Breast epithelium (tissue), 4 donors: ENCODE data around the gene PLSCR1. TPM values are rescaled to one million over a fixed set of nuclear protein-coding genes. Genes with fewer than 3 reads are reported as not detected.
A peak's percentile ranks its signal among the peaks of the same experiment; 100 is the strongest.

Source experiments
- DNase-seq, 2 donors: peaks; one replicate each; pipeline ENCODE4 v3.0.0-alpha.2; 2019; ENCODE audit warnings: low spot score in 2 of 2
- H3K27ac ChIP-seq, 2 donors: fragments of 200-600 bp; sonication (generic) in 1 of 2; one replicate each; pipeline ENCODE4 v1.5.1; 2016 to 2019; ENCODE audit warnings: mild to moderate bottlenecking in 1 of 2
- H3K27me3 ChIP-seq, 2 donors: fragments of 200-600 bp; sonication (generic) in 1 of 2; one replicate each; pipeline versions ENCODE4 v1.5.1 to v1.6.0; 2017 to 2019; ENCODE audit warnings: control low read depth in 1 of 2, mild to moderate bottlenecking in 1 of 2
- H3K36me3 ChIP-seq: fragments of 200-600 bp; one replicate; pipeline ENCODE4 v1.5.1; 2019
- H3K4me1 ChIP-seq, 2 donors: fragments of 200-600 bp; sonication (generic); one replicate each; pipeline ENCODE4 v1.5.1; 2016 to 2019; ENCODE audit warnings: control low read depth in 1 of 2
- H3K4me3 ChIP-seq, 3 donors: fragments of 200-600 bp; sonication (generic); 1 replicate in 2 of 3; 2 replicates in 1 of 3; pipeline ENCODE4 v1.5.1; 2016 to 2019; ENCODE audit warnings: mild to moderate bottlenecking in 3 of 3, moderate library complexity in 2 of 3
- H3K9me3 ChIP-seq, 2 donors: fragments of 200-600 bp; sonication (generic) in 1 of 2; one replicate each; pipeline ENCODE4 v1.5.1; 2016 to 2019; ENCODE audit warnings: control low read depth in 1 of 2
- CTCF ChIP-seq, 3 donors: fragments of 450-650 bp; IDR thresholded peaks; one replicate each; pipeline ENCODE4 v1.5.1; 2016 to 2017; ENCODE audit warnings: antibody characterized with exemption in 3 of 3, mild to moderate bottlenecking in 3 of 3, moderate library complexity in 3 of 3
- POLR2A ChIP-seq: fragments of 450-650 bp; IDR thresholded peaks from one replicate; pipeline ENCODE4 v1.6.1; 2016; ENCODE audit warnings: antibody characterized with exemption, mild to moderate bottlenecking, moderate library complexity
- POLR2AphosphoS5 ChIP-seq, 3 donors: sonication (generic); formaldehyde crosslinking; IDR thresholded peaks; one replicate each; pipeline ENCODE4 v1.6.1; 2017; ENCODE audit warnings: antibody characterized with exemption in 3 of 3
- intact Hi-C: fragments of 100-400 bp; cut with DNase I; formaldehyde crosslinking; loops from one replicate; pipeline ENCODE4 v1.15.1; 2023; ENCODE audit warnings: low total_unique reads
- total RNA-seq, 3 donors: library from RNA; depleted of rRNA; stranded (reverse); fragments of >200 nt; gene quantifications; one replicate each; pipeline ENCODE4 v1.1.0, GENCODE V29; 2016

PLSCR1 gene
- total RNA-seq, 3 donors from 2014 or later = 81.8 to 149 (median 148) TPM

DNA sequence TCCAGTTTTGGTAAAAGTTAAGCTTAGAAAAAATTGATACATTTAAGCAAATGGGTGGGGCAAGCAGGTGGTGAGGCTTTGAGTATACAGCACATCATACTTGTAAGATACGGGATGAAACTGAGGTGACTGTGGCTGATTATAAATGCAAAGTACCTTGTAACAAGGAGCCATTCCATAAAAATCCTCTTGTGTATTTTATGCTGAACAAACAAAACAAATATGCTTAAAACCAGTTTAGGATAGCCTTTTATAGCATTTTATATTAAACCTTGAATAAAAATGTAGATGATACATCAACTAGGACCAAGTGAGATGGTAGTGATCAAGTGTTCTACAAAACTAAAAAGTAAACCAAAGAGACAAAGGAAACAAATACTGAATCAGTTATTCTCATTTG, 3.4 kb downstream of the PLSCR1 start:
- peaks cover 0 to 7% of the 10 kb centered on the region in 2 donors for H3K4me1 ChIP-seq
- intact Hi-C loops = no loop called here
- no peak for TF ChIP-seq CTCF (IDR thresholded peaks at IDR 0.05)
- TF ChIP-seq POLR2AphosphoS5 (IDR thresholded peaks at IDR 0.05) = no peak
- TF ChIP-seq POLR2A = no peak

DNA sequence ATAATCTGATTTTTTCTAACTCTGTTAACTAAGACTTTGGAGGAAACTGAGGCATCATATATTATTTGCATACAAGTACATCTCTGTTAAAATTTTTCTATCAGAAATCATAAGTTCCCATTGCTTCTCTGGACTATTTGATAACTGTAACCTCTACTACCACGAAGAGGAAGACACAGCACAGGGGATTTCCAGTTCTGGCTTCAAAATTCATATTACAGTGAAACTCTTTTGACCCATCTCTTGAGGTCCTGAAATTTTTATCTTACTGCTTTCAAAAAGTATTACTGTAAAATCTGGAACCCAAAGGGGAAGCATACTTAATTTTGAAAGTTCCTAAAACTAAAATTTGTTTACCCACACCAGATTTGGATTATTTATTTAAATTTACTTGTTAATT, 4.2 kb downstream of the PLSCR1 start:
- Histone ChIP-seq H3K4me1 (peaks cover 0 to 7% of the 10 kb centered on the region in 2 donors), H3K27ac (peak overlapping the region in 1 of 2 donors; percentile 72)

More for the DNA sequence above, 3.4 kb downstream of the PLSCR1 start:
- peak overlapping the region in 2 of 3 donors; percentile 72 to 75 for H3K4me3 ChIP-seq
- peak overlapping the region in 1 of 2 donors; percentile 72 for H3K27ac ChIP-seq
- H3K9me3 ChIP-seq = no peaks in the 10 kb centered on the region
- DNase-seq = no peak
- no peaks in the 10 kb centered on the region for H3K36me3 ChIP-seq
- no peaks in the 10 kb centered on the region for H3K27me3 ChIP-seq

GRCh38 chr3:146539315-146539714, 5.1 kb downstream of the PLSCR1 start:
- TF ChIP-seq POLR2AphosphoS5 (IDR thresholded peaks at IDR 0.05) (no peak), CTCF (IDR thresholded peaks at IDR 0.05) (no peak), POLR2A (no peak)
- H3K27ac ChIP-seq = peak overlapping the region in 1 of 2 donors; percentile 49
- peak overlapping the region in 1 of 3 donors; percentile 11 for H3K4me3 ChIP-seq
- H3K4me1 ChIP-seq = peaks cover 0 to 7% of the 10 kb centered on the region in 2 donors
- no peaks in the 10 kb centered on the region for H3K36me3 ChIP-seq
- no peaks in the 10 kb centered on the region for H3K27me3 ChIP-seq
- no peak for DNase-seq
- no peaks in the 10 kb centered on the region for H3K9me3 ChIP-seq
- intact Hi-C loops = no loop called here

More for the DNA sequence above, 4.2 kb downstream of the PLSCR1 start:
- DNase-seq = no peak
- H3K36me3 ChIP-seq = no peaks in the 10 kb centered on the region
- TF ChIP-seq POLR2AphosphoS5 (IDR thresholded peaks at IDR 0.05) = no peak
- TF ChIP-seq POLR2A = no peak
- no peak for TF ChIP-seq CTCF (IDR thresholded peaks at IDR 0.05)
- intact Hi-C loops = no loop called here
- H3K27me3 ChIP-seq = no peaks in the 10 kb centered on the region
- H3K4me3 ChIP-seq = peak overlapping the region in 1 of 3 donors; percentile 75
- no peaks in the 10 kb centered on the region for H3K9me3 ChIP-seq

- no peak for DNase-seq
- TF ChIP-seq CTCF (IDR thresholded peaks at IDR 0.05) (no peak), POLR2AphosphoS5 (IDR thresholded peaks at IDR 0.05) (no peak), POLR2A (no peak)
- intact Hi-C loops = no loop called here
- Histone ChIP-seq H3K27ac (peak overlapping the region in 1 of 2 donors; percentile 75), H3K27me3 (no peaks in the 10 kb centered on the region), H3K4me1 (no peaks in the 10 kb centered on the region), H3K36me3 (no peaks in the 10 kb centered on the region), H3K9me3 (no peaks in the 10 kb centered on the region), H3K4me3 (peak overlapping the region in 1 of 3 donors; percentile 3)
Measured at GRCh38 chr3:146537603-146538002, 6.8 kb downstream of the PLSCR1 start.

DNA sequence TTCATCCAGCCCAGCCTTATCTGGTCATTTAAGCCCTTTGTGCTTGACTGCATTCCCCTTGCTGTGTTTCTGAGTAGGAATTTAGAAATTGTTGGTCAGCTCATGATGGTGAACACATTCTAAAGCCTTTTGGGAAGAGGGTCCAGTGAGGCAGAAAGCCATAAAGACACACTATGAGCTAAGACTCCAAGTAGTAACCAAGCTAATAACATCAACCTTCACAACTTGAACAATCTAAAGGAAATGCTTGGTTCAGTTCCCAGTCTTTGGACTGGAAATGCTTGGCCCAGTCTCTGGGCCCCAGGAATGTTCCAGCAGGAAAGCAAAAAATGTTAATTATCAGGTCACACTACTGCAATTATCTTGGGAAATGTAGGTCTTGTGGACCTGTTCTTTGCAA, 7.7 kb downstream of the PLSCR1 start:
- no peaks in the 10 kb centered on the region for H3K27me3 ChIP-seq
- peak overlapping the region; percentile 56 to 75 for H3K27ac ChIP-seq
- H3K4me3 ChIP-seq = peak overlapping the region in 1 of 3 donors; percentile 41
- DNase-seq = no peak
- no peaks in the 10 kb centered on the region for H3K36me3 ChIP-seq
- no peak for TF ChIP-seq POLR2AphosphoS5 (IDR thresholded peaks at IDR 0.05)
- TF ChIP-seq POLR2A = no peak
- no peak for TF ChIP-seq CTCF (IDR thresholded peaks at IDR 0.05)
- no peaks in the 10 kb centered on the region for H3K9me3 ChIP-seq
- intact Hi-C loops = no loop called here
- H3K4me1 ChIP-seq = no peaks in the 10 kb centered on the region
